HepG2 (cell line): ENCODE results near the gene ENO3. TPM values are rescaled to one million over a fixed set of nuclear protein-coding genes. Genes with fewer than 3 reads are reported as not detected.

Experiments used
- ELF4 ChIP-seq: sonication (generic); formaldehyde crosslinking; IDR thresholded peaks from 2 replicates; pipeline ENCODE4 v1.5.0; 2020; ENCODE audit warnings: missing genetic modification reagents, mild to moderate bottlenecking, moderate library complexity, borderline replicate concordance
- ETV5 ChIP-seq: IDR thresholded peaks from 2 replicates; pipeline ENCODE4 v1.6.1; 2018; ENCODE audit warnings: missing biosample characterization, missing genetic modification reagents, inconsistent platforms, borderline replicate concordance
- FOXO1 ChIP-seq: sonication (generic); formaldehyde crosslinking; IDR thresholded peaks from 2 replicates; pipeline ENCODE4 v1.4.0; 2020; ENCODE audit warnings: missing genetic modification reagents
- KLF11 ChIP-seq: IDR thresholded peaks from 2 replicates; pipeline ENCODE4 v1.6.1; 2016; ENCODE audit warnings: missing compliant biosample characterization
- MLLT10 ChIP-seq: sonication (generic); formaldehyde crosslinking; IDR thresholded peaks from 2 replicates; pipeline ENCODE4 v1.4.0; 2020; ENCODE audit warnings: missing genetic modification reagents
- NFRKB ChIP-seq: fragments of 450-650 bp; IDR thresholded peaks from 2 replicates; pipeline ENCODE4 v1.6.1; 2017
- NKX3-1 ChIP-seq: sonication (generic); formaldehyde crosslinking; IDR thresholded peaks from 2 replicates; pipeline ENCODE4 v1.5.0; 2020; ENCODE audit warnings: missing genetic modification reagents
- SALL1 ChIP-seq: sonication (generic); formaldehyde crosslinking; IDR thresholded peaks from 2 replicates; pipeline ENCODE4 v1.8.0; 2022; ENCODE audit warnings: mild to moderate bottlenecking, missing genetic modification reagents
- SETDB1 ChIP-seq: sonication (generic); formaldehyde crosslinking; IDR thresholded peaks from 2 replicates; pipeline ENCODE4 v1.5.1; 2020; ENCODE audit warnings: missing genetic modification reagents, mild to moderate bottlenecking, borderline replicate concordance
- SP140L ChIP-seq: sonication (generic); formaldehyde crosslinking; IDR thresholded peaks from 2 replicates; pipeline ENCODE4 v1.4.0; 2020; ENCODE audit warnings: missing genetic modification reagents, borderline replicate concordance
- SRSF9 ChIP-seq: fragments of 200-400 bp; formaldehyde crosslinking; IDR thresholded peaks from 2 replicates; pipeline ENCODE4 v1.6.1; 2018; ENCODE audit warnings: borderline replicate concordance, mild to moderate bottlenecking, low read depth, low read length; ENCODE audit not compliant: insufficient read depth, poor library complexity, severe bottlenecking
- TBL1XR1 ChIP-seq: fragments of 150-350 bp; IDR thresholded peaks from 2 replicates; pipeline ENCODE4 v1.6.1; 2014; ENCODE audit warnings: borderline replicate concordance, low read length; ENCODE audit not compliant: partially characterized antibody
- TGIF2 ChIP-seq: IDR thresholded peaks from 2 replicates; pipeline ENCODE4 v1.6.1; 2016; ENCODE audit warnings: control low read depth, missing compliant biosample characterization
- XRCC5 ChIP-seq: fragments of 200-400 bp; formaldehyde crosslinking; optimal IDR thresholded peaks from 2 replicates; pipeline ENCODE3; 2017; ENCODE audit warnings: mild to moderate bottlenecking, low read length
- ZKSCAN8 ChIP-seq: IDR thresholded peaks from 2 replicates; pipeline ENCODE4 v1.6.1; 2016; ENCODE audit warnings: borderline replicate concordance, missing genetic modification reagents, missing compliant biosample characterization
- ZNF24 ChIP-seq: fragments of 450-650 bp; IDR thresholded peaks from 2 replicates; pipeline ENCODE4 v1.6.1; 2017; ENCODE audit warnings: antibody characterized with exemption, mild to moderate bottlenecking
- ZNF496 ChIP-seq: sonication (generic); formaldehyde crosslinking; IDR thresholded peaks from 2 replicates; pipeline ENCODE4 v1.8.1; 2023; ENCODE audit warnings: mild to moderate bottlenecking, moderate library complexity, missing genetic modification reagents; ENCODE audit not compliant: insufficient replicate concordance
- ZNF550 ChIP-seq: sonication (generic); formaldehyde crosslinking; IDR thresholded peaks from 2 replicates; pipeline ENCODE4 v1.4.0; 2020; ENCODE audit warnings: mild to moderate bottlenecking, missing genetic modification reagents, borderline replicate concordance
- ZNF562 ChIP-seq: sonication (generic); formaldehyde crosslinking; IDR thresholded peaks from 2 replicates; pipeline ENCODE4 v1.8.0; 2022; ENCODE audit warnings: missing genetic modification reagents, borderline replicate concordance
- ZNF652 ChIP-seq: IDR thresholded peaks from 2 replicates; pipeline ENCODE4 v1.6.1; 2016; ENCODE audit warnings: low read depth, borderline replicate concordance
- polyA plus RNA-seq, 8 experiments: library from polyadenylated mRNA; depleted of rRNA in 3 of 8; stranded (reverse) in 7 of 8; unstranded in 1 of 8; fragments of >200 nt; fragmentation: Illumina TruSeq in 4 of 8; extraction: Trizol in 4 of 8; gene quantifications; 2 replicates each; pipeline versions ENCODE4 v1.2.1 to v1.2.3, GENCODE V29; 2011 to 2016; ENCODE audit warnings: low read depth in 4 of 8, missing spikeins in 1 of 8, mixed read lengths in 1 of 8; ENCODE audit not compliant: insufficient read depth in 1 of 8
- total RNA-seq, 5 experiments: library from RNA; depleted of rRNA; stranded (reverse); fragments of >200 nt; fragmentation: Illumina TruSeq; extraction: Trizol; gene quantifications; 2 replicates each; pipeline ENCODE4 v1.2.3, GENCODE V29; 2016; ENCODE audit warnings: low read depth in 1 of 5
- TF ChIP-seq, protein P1 (sequence below): sonication (generic); formaldehyde crosslinking; IDR thresholded peaks from 2 replicates; pipeline ENCODE4 v1.8.0; 2022; ENCODE audit warnings: missing genetic modification reagents, mild to moderate bottlenecking, borderline replicate concordance
- TF ChIP-seq, protein P2 (sequence below): sonication (generic); formaldehyde crosslinking; IDR thresholded peaks from 2 replicates; pipeline ENCODE4 v1.5.0; 2020; ENCODE audit warnings: mild to moderate bottlenecking, missing genetic modification reagents, borderline replicate concordance
- TF ChIP-seq, protein P3 (sequence below): sonication (generic); formaldehyde crosslinking; IDR thresholded peaks from 2 replicates; pipeline ENCODE4 v1.9.0; 2022; ENCODE audit warnings: missing genetic modification reagents, mild to moderate bottlenecking, borderline replicate concordance
- TF ChIP-seq, protein P4 (sequence below): IDR thresholded peaks from 2 replicates; pipeline ENCODE4 v1.6.1; 2016; ENCODE audit warnings: mild to moderate bottlenecking

The ENO3 gene
- total and polyA plus RNA-seq, 2 of the 13 experiments (the other 11 are each of a cell fraction or from before 2014, with no cell fraction given): 59.8 to 69.8 TPM

DNA sequence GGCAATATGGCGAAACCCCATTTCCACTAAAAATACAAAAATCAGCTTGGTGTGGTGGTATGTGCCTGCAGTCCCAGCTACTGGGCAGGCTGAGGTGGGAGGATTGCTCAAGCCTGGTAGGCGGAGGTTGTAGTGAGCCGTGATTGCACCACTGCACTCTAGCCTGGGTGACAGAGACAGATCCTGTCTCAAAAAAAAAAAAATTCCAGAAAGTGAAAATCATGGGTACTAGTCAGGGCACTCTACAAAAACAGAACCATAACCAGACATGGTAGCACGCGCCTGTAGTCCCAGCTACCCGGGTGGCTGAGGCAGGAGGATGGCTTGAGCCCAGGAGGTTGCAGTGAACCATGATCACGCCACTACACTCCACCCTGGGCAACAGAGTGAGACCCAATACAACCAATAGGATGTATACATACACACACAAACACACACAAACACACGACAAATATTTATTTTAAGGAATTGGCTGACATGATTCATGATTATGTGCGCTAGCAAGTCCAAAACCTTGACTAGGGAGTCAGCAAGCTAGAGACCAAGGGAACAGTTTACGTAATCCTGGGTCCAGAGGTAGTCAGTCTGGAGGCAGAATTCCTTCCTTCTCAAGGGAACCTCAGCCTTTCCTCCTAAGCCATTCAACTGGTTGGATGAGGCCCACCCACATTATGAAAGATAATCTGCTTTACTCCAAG lies 30.4 kb upstream of the ENO3 start (continued):
- TF ChIP-seq, protein P1, sequence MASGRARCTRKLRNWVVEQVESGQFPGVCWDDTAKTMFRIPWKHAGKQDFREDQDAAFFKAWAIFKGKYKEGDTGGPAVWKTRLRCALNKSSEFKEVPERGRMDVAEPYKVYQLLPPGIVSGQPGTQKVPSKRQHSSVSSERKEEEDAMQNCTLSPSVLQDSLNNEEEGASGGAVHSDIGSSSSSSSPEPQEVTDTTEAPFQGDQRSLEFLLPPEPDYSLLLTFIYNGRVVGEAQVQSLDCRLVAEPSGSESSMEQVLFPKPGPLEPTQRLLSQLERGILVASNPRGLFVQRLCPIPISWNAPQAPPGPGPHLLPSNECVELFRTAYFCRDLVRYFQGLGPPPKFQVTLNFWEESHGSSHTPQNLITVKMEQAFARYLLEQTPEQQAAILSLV (CRISPR knock-in tag): no peak
- no peak for TF ChIP-seq SRSF9
- TF ChIP-seq, protein P2, sequence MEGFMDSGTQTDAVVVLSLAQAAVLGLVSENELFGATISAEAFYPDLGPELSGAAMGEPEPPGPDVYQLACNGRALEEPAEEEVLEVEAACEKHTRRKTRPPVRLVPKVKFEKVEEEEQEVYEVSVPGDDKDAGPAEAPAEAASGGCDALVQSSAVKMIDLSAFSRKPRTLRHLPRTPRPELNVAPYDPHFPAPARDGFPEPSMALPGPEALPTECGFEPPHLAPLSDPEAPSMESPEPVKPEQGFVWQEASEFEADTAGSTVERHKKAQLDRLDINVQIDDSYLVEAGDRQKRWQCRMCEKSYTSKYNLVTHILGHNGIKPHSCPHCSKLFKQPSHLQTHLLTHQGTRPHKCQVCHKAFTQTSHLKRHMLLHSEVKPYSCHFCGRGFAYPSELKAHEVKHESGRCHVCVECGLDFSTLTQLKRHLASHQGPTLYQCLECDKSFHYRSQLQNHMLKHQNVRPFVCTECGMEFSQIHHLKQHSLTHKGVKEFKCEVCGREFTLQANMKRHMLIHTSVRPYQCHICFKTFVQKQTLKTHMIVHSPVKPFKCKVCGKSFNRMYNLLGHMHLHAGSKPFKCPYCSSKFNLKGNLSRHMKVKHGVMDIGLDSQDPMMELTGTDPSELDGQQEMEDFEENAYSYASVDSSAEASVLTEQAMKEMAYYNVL (CRISPR knock-in tag): no peak
- TF ChIP-seq FOXO1: peak; percentile 3; the same call in 1 of the 2 replicates
- peak; percentile 5 for TF ChIP-seq TBL1XR1
- TF ChIP-seq, protein P3, sequence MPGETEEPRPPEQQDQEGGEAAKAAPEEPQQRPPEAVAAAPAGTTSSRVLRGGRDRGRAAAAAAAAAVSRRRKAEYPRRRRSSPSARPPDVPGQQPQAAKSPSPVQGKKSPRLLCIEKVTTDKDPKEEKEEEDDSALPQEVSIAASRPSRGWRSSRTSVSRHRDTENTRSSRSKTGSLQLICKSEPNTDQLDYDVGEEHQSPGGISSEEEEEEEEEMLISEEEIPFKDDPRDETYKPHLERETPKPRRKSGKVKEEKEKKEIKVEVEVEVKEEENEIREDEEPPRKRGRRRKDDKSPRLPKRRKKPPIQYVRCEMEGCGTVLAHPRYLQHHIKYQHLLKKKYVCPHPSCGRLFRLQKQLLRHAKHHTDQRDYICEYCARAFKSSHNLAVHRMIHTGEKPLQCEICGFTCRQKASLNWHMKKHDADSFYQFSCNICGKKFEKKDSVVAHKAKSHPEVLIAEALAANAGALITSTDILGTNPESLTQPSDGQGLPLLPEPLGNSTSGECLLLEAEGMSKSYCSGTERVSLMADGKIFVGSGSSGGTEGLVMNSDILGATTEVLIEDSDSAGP (CRISPR knock-in tag): no peak
- no peak for TF ChIP-seq SP140L (CRISPR knock-in tag)
- TF ChIP-seq MLLT10 (CRISPR knock-in tag): no peak
- TF ChIP-seq ZNF24: no peak
- no peak for TF ChIP-seq ELF4 (CRISPR knock-in tag)
- no peak for TF ChIP-seq NKX3-1
- TF ChIP-seq ZNF550: no peak
- TF ChIP-seq ETV5: 0 out of 2 replicates have a peak, but pooled peaks have one; percentile 10
- TF ChIP-seq, protein P4, sequence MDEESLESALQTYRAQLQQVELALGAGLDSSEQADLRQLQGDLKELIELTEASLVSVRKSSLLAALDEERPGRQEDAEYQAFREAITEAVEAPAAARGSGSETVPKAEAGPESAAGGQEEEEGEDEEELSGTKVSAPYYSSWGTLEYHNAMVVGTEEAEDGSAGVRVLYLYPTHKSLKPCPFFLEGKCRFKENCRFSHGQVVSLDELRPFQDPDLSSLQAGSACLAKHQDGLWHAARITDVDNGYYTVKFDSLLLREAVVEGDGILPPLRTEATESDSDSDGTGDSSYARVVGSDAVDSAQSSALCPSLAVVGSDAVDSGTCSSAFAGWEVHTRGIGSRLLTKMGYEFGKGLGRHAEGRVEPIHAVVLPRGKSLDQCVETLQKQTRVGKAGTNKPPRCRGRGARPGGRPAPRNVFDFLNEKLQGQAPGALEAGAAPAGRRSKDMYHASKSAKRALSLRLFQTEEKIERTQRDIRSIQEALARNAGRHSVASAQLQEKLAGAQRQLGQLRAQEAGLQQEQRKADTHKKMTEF (CRISPR knock-in tag): peak; percentile 39; the same call in 1 of the 2 replicates
- no peak for TF ChIP-seq ZNF562
- TF ChIP-seq XRCC5: no peak
- no peak for TF ChIP-seq ZNF496 (CRISPR knock-in tag)
- TF ChIP-seq TGIF2: no peak
- peak; percentile 36; the same call in 1 of the 2 replicates for TF ChIP-seq SALL1 (CRISPR knock-in tag)
- TF ChIP-seq SETDB1 (CRISPR knock-in tag): no peak
- 0 out of 2 replicates have a peak, but pooled peaks have one; percentile 20 for TF ChIP-seq ZKSCAN8 (CRISPR knock-in tag)
- no peak for TF ChIP-seq NFRKB
- no peak for TF ChIP-seq ZNF652 (CRISPR knock-in tag)
- TF ChIP-seq KLF11 (CRISPR knock-in tag): no peak
